C4-2B (cell line): ENCODE results near the gene GTPBP3.

Experiments used
- ZFX ChIP-seq: fragments of 450-650 bp; IDR thresholded peaks from 2 replicates; pipeline ENCODE4 v1.6.1; 2017
- TF ChIP-seq, protein P1 (sequence below): fragments of 450-650 bp; conservative IDR thresholded peaks from 2 replicates; pipeline ENCODE4 v1.5.1; 2017; ENCODE audit warnings: mild to moderate bottlenecking

DNA sequence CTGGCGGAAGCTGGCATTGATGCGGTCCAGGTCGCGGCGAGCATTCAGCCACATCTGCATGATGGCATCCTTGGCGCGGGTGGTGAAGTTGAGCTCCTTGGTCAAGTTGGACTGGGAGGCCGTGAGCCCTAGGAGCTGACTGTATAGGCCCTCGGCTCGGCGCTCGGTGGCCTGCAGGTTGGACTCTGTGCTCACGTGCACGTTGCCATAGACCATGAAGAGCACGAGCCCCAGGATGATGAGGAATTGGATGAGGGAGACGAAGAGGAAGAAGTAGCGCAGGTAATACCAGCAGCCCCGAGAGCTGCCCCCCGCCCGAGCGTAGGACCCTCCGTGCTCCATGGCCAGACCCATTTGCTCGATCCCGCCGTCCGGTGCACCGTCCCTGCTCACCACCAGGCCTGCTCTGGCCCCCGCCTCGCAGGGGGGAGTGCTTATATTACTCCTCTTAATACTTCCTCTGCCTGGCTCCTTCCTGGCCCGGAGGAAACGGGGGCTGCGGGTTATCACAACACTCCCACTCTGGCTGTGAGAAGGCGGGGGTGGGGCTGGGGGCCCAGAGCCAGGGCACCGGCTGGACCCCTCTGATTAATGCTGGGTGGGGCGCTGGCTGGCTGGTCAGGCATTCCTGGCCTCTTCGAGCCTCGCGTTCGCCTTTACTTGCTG, 39.7 kb downstream of the GTPBP3 start, which contains the start of gene PLVAP:
- TF ChIP-seq, protein P1, sequence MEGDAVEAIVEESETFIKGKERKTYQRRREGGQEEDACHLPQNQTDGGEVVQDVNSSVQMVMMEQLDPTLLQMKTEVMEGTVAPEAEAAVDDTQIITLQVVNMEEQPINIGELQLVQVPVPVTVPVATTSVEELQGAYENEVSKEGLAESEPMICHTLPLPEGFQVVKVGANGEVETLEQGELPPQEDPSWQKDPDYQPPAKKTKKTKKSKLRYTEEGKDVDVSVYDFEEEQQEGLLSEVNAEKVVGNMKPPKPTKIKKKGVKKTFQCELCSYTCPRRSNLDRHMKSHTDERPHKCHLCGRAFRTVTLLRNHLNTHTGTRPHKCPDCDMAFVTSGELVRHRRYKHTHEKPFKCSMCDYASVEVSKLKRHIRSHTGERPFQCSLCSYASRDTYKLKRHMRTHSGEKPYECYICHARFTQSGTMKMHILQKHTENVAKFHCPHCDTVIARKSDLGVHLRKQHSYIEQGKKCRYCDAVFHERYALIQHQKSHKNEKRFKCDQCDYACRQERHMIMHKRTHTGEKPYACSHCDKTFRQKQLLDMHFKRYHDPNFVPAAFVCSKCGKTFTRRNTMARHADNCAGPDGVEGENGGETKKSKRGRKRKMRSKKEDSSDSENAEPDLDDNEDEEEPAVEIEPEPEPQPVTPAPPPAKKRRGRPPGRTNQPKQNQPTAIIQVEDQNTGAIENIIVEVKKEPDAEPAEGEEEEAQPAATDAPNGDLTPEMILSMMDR: no peak
- no peak for TF ChIP-seq ZFX
